ENCODE data around the gene SOX6. TPM values are rescaled to one million over a fixed set of nuclear protein-coding genes. Genes with fewer than 3 reads are reported as not detected.

Gene SOX6
- total and polyA plus RNA-seq, 2 donors (not counting 1 experiment from before 2014, with no cell fraction given), result 3.0 to 5.1 TPM

DNA sequence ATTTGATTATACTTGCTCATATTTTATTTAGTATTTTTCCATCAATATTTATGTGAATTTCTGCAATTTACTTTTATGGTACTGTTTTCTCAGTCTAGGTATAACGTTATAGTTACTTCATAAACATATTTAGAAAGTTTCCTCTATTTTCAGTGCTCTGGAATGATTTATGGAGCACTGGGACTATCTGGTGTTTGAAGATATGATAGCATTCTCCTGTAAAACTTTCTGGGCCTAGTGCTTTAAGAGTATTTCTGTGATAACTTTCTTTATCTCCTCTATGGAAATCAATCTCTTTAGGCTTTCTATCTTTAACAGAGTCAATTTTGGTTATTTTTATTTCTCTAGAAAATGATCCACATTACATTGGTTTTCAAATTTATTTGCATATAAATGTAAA is 85.1 kb downstream of the SOX6 start:
- H3K27me3 ChIP-seq (ENCODE audit: control insufficient read depth, insufficient read depth, low read length), result no peaks in the 10 kb centered on the region
- H3K4me1 ChIP-seq (ENCODE audit: control insufficient read depth, extremely low read depth, insufficient read depth, low read length), result no peaks in the 10 kb centered on the region
- no peak overlapping the region for H3K9ac ChIP-seq (ENCODE audit: insufficient read depth, low read length)
- H3K9me3 ChIP-seq (ENCODE audit: control insufficient read depth, insufficient read depth, low read depth, low read length), result no peaks in the 10 kb centered on the region
- no peak for DNase-seq (ENCODE audit: low read depth in 2 of 2)
- H4K20me1 ChIP-seq (ENCODE audit: control insufficient read depth, extremely low read depth, insufficient read depth, low read length), result no peaks in the 10 kb centered on the region
- no peaks in the 10 kb centered on the region for H3K79me2 ChIP-seq (ENCODE audit: control insufficient read depth, insufficient read depth, low read length)
- TF ChIP-seq, protein P1, sequence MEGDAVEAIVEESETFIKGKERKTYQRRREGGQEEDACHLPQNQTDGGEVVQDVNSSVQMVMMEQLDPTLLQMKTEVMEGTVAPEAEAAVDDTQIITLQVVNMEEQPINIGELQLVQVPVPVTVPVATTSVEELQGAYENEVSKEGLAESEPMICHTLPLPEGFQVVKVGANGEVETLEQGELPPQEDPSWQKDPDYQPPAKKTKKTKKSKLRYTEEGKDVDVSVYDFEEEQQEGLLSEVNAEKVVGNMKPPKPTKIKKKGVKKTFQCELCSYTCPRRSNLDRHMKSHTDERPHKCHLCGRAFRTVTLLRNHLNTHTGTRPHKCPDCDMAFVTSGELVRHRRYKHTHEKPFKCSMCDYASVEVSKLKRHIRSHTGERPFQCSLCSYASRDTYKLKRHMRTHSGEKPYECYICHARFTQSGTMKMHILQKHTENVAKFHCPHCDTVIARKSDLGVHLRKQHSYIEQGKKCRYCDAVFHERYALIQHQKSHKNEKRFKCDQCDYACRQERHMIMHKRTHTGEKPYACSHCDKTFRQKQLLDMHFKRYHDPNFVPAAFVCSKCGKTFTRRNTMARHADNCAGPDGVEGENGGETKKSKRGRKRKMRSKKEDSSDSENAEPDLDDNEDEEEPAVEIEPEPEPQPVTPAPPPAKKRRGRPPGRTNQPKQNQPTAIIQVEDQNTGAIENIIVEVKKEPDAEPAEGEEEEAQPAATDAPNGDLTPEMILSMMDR (conservative IDR thresholded peaks at IDR 0.05 in 1 of 2, IDR thresholded peaks at IDR 0.05 in 1 of 2; ENCODE audit: low read depth in 1 of 2, low read length in 2 of 2), result no peak
- no peak for TF ChIP-seq EZH2 (IDR thresholded peaks at IDR 0.05; ENCODE audit: low read length, missing control alignments)
- H3K36me3 ChIP-seq (ENCODE audit: control insufficient read depth, insufficient read depth, low read length), result no peaks in the 10 kb centered on the region
- H2AFZ ChIP-seq (ENCODE audit: low read length), result no peak overlapping the region
- H3K4me2 ChIP-seq (ENCODE audit: extremely low read depth, insufficient read depth, low read length), result no peak overlapping the region
- no peak overlapping the region for H3K4me3 ChIP-seq (replicated peaks in 1 of 4; ENCODE audit: control extremely low read depth in 1 of 4, insufficient read depth in 1 of 4, low read depth in 3 of 4, low read length in 4 of 4)
- no peak overlapping the region for H3K27ac ChIP-seq (ENCODE audit: insufficient read depth, low read length)

GRCh38 chr11:16266021-16266420 is 90.3 kb downstream of the SOX6 start:
- Histone ChIP-seq H3K4me2 (ENCODE audit: extremely low read depth, insufficient read depth, low read length) (no peak overlapping the region), H4K20me1 (ENCODE audit: control insufficient read depth, extremely low read depth, insufficient read depth, low read length) (no peaks in the 10 kb centered on the region), H2AFZ (ENCODE audit: low read length) (no peak overlapping the region), H3K27ac (ENCODE audit: insufficient read depth, low read length) (no peak overlapping the region), H3K9ac (ENCODE audit: insufficient read depth, low read length) (no peak overlapping the region), H3K79me2 (ENCODE audit: control insufficient read depth, insufficient read depth, low read length) (no peaks in the 10 kb centered on the region), H3K4me1 (ENCODE audit: control insufficient read depth, extremely low read depth, insufficient read depth, low read length) (no peaks in the 10 kb centered on the region), H3K9me3 (ENCODE audit: control insufficient read depth, insufficient read depth, low read depth, low read length) (no peaks in the 10 kb centered on the region), H3K36me3 (ENCODE audit: control insufficient read depth, insufficient read depth, low read length) (no peaks in the 10 kb centered on the region), H3K27me3 (ENCODE audit: control insufficient read depth, insufficient read depth, low read length) (no peaks in the 10 kb centered on the region), H3K4me3 (replicated peaks in 1 of 4; ENCODE audit: control extremely low read depth in 1 of 4, insufficient read depth in 1 of 4, low read depth in 3 of 4, low read length in 4 of 4) (no peak overlapping the region)
- TF ChIP-seq EZH2 (IDR thresholded peaks at IDR 0.05; ENCODE audit: low read length, missing control alignments), result no peak
- TF ChIP-seq, protein P1 (conservative IDR thresholded peaks at IDR 0.05 in 1 of 2, IDR thresholded peaks at IDR 0.05 in 1 of 2; ENCODE audit: low read depth in 1 of 2, low read length in 2 of 2), result no peak
- DNase-seq (ENCODE audit: low read depth in 2 of 2), result no peak

DNA sequence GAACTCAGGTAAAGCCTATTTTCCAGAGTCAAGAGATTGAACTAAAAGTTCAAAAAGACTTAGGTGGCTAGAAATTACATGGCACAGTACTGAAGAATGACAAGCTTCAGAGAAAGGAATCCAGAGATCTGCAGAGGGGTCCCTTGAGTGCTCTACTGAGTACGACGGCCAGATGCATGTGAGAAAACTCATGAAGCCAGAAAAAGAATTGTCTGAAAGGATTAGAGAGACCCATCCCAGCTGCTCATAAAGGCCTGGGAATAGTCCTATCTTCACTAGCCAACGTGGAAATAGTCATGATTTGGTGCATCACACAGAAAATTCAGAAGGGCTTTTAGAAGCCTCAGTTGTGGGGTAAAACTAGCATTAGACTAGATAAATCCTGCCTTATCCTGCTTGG is 91.3 kb downstream of the SOX6 start:
- H3K27ac ChIP-seq (ENCODE audit: insufficient read depth, low read length), result no peak overlapping the region
- no peak overlapping the region for H3K4me3 ChIP-seq (replicated peaks in 1 of 4; ENCODE audit: control extremely low read depth in 1 of 4, insufficient read depth in 1 of 4, low read depth in 3 of 4, low read length in 4 of 4)
- H2AFZ ChIP-seq (ENCODE audit: low read length), result no peak overlapping the region
- no peaks in the 10 kb centered on the region for H3K4me1 ChIP-seq (ENCODE audit: control insufficient read depth, extremely low read depth, insufficient read depth, low read length)
- H3K27me3 ChIP-seq (ENCODE audit: control insufficient read depth, insufficient read depth, low read length), result no peaks in the 10 kb centered on the region
- no peak overlapping the region for H3K9ac ChIP-seq (ENCODE audit: insufficient read depth, low read length)
- H3K9me3 ChIP-seq (ENCODE audit: control insufficient read depth, insufficient read depth, low read depth, low read length), result no peaks in the 10 kb centered on the region
- no peaks in the 10 kb centered on the region for H4K20me1 ChIP-seq (ENCODE audit: control insufficient read depth, extremely low read depth, insufficient read depth, low read length)
- H3K36me3 ChIP-seq (ENCODE audit: control insufficient read depth, insufficient read depth, low read length), result no peaks in the 10 kb centered on the region
- no peak for DNase-seq (ENCODE audit: low read depth in 2 of 2)
- no peak for TF ChIP-seq EZH2 (IDR thresholded peaks at IDR 0.05; ENCODE audit: low read length, missing control alignments)
- TF ChIP-seq, protein P1 (conservative IDR thresholded peaks at IDR 0.05 in 1 of 2, IDR thresholded peaks at IDR 0.05 in 1 of 2; ENCODE audit: low read depth in 1 of 2, low read length in 2 of 2), result no peak
- H3K4me2 ChIP-seq (ENCODE audit: extremely low read depth, insufficient read depth, low read length), result no peak overlapping the region
- no peaks in the 10 kb centered on the region for H3K79me2 ChIP-seq (ENCODE audit: control insufficient read depth, insufficient read depth, low read length)

All from fibroblast of lung (primary cell).